HG02840 (cell line): Measurements from ENCODE around the gene LCORL.
"Not testable (repeated sequence)": the region's sequence is repeated elsewhere in the genome, so short reads cannot be mapped to it uniquely, and the experiment has no call there.

ENCODE experiments used
- ATAC-seq: cut with Tn5 transposase; IDR thresholded peaks from one replicate; pipeline ENCODE4 v1.9.1; 2021; ENCODE audit warnings: mild to moderate bottlenecking, moderate library complexity, moderate number of reproducible peaks; ENCODE audit not compliant: unreplicated experiment, low FRiP score

Gene LCORL

DNA sequence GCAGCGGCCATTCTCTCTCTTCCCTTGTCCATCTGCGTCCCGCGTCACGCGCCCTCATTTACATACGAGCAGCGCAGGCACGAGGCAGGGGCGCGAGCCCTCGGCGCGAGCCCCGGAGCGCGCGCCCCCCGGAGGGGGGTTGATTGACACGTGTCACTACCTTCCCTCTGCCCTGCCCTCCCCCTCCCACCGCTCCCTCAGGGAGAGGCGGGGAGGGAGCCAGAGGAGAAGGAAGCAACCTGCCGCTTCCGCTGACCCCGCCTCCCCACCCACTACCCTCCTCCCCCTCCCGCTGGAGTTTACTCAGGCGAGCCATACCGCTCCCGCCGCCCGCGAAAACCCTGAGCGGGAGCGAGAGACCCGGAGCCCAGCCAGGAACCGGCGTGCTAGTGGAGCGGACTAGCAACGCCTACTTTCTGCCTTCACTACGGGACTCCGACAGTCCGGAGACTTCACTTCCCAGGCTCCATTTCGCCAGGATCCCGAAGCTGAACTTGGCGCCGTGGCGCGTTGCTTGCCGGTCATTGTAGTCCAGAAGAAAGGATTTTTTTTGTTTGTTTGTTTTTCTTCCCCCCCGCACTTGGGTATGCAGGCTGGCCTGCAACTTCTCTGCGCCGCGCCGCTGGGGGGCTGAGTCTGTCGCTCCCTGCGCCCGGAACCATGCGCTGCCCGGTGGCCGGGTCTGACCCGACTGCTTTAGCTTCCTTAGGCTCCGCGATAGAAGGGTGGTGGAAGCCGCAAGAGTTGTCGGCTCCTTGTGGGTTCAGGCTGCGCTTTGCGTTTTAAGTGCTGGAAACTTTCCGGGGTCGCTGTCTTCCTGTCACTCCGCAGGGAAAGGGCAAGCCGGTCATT lies at the start of gene LCORL:
TSS of gene LCORL (minus strand) at position 36 of the 852 bp plus-strand sequence. CDS start at position 32, 4 bp downstream.
- ATAC-seq: peak; percentile 79

DNA sequence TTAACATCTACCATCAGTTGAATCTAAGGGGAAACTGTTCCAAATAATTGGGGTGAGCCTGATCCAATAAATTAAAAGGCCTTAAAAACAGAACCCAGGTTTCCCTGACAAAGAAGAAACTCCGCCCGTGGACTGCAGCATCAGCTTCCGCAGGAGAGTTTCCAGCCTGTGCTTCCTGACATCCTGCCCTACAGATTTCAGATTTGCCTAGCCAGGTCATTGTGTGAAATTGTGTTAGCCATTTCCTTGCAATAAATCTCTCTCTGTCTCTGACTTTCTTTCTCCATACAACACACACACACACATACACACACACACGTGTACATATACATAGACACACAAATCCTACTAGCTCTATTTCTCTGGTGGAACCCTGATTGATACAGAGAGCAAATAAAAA lies 48.3 kb upstream of the LCORL start:
- ATAC-seq: no peak

DNA sequence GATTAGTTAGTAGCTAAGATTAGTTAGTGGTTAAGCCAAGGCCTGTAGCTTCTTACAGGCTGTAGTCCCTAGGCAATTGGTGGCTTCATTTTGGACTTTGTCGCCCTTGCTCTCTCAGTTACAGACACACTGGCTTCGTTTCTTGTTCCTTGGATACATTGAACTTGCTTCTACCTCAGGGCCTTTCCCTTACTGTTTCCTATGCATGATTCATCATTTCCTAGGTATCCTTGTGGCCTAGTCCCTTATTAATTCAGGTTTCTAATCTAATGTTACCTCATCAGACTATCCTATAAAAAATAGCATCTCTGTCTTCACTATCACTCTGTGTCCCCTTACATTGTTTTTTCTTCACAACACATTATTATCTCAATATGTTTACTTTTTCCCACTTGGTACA lies 45.5 kb upstream of the LCORL start:
- no peak for ATAC-seq

DNA sequence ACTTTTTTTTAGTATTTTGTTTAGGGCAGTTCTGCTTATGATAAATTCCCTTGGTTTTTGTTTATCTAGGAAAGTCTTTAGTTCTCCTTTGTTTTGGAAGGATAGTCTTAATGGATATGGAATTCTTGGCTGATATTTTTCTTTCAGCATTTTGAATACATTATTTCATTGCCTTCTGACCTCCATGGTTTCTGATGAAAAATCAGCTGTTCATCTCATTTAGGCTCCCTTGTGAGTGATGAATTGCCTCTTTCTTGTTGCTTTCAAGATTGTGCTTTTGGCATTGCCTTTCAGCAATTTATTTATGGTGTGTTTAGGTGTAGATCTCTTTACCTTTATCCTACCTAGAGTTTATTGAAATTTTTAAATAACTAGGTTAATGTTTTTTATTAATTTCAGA lies 41.5 kb upstream of the LCORL start:
- no peak for ATAC-seq

DNA sequence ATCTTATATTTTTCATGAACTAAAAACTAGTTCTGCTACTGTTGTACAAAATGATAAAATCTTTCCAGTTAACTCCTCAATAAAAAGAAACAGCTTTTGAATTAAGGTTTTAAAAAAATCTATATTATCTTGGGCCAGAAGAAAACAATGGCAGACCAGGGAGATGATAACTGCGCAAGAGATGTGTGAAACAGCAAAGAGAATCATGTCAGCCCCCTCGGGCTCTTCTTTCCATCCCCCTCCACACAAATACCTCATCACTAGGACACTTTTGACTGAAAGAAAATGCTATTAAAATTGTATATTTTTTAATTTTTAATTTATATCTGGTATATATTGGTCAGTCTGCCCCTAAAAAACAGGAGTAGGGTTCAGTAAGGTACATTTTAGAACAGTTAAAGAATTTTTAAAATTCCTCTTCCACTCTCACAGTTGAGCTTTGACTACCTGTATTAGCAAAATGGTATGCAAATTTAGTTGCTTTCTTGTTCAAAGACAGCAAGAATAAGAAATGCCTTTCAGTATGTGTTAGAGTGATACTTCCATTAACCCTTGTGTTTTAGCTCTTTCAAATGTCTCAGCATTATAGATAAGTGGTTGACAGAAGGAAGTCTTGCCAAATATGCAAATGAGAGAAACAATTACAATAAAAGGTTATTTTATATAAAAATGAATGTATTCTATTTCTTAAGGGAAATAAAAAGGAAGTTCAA lies 36.4 kb upstream of the LCORL start:
- ATAC-seq: peak; percentile 82

DNA sequence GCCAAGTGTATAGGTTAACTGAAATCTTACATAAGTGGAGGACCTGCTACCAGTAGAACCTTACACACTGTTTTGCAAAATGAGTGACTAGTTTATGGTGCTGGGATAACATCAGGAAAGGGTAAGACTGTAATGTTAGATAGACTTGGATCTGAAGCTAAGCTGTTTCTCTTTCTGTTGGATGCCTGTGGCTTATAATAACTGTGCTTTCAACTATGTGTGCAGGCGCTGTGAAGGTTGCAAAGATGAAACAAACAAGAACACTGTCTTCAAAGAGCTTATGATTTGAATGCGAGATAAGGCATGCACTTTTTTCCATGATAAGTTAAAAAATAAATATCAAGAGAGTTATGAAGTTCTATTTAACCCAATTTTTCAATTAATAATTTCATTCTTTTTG lies 34.5 kb upstream of the LCORL start:
- no peak for ATAC-seq

DNA sequence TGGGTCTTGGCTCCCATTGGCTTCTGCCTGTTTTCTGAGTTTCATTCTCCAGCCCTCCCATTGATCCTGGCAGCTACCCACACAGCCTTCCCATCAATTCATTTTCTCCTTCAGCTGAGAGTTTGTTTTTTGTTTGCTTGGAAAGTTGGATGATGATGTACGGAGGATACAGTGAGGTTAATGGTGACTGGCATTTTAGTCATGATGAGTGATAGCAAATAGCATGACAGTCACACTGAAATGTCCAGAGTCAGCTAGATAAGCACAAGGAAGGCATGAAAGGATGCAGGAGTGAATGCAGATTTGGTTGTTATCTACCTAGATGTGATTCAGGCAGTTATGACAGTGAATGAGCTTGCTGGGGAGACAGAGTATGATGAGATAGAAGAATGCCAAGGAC lies 30.6 kb upstream of the LCORL start:
- ATAC-seq: no peak

DNA sequence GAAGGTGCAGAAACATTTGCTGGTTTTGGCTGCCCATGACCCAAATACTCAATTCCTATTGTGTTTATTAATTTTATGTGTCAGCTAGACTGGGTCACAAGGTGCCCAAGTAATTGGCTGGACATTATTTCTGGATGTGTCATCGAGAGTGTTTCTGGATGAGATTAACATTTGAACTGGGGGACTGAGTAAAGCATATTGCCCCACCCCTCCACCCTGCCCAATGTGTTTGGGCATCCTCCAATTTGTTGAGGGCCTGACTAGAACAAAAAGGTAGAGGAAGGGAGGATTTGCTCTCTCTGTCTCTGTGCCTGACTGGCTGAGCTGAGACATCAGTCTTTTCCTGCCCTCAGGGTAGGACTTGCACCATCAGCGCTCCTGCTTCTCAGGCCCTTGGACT lies 29.7 kb upstream of the LCORL start:
- ATAC-seq: no peak

DNA sequence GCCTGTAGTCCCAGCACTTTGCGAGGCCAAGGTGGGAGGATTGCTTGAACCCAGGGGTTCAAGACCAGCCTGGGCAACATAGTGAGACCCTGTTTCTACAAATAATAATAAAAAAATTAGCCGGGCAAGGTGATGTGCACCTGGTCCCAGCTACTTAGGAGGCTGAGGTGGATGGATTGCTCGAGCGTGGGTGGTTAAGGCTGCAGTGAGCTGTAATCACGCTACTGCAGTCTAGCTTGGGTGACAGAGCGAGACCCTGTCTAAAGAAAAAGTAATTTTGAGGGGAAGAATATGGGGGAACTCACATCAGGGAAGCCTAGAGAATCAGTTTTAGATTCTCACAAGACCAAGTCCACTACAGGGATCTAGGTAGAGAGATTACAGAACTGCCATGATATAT lies 28.9 kb upstream of the LCORL start:
- no peak for ATAC-seq

DNA sequence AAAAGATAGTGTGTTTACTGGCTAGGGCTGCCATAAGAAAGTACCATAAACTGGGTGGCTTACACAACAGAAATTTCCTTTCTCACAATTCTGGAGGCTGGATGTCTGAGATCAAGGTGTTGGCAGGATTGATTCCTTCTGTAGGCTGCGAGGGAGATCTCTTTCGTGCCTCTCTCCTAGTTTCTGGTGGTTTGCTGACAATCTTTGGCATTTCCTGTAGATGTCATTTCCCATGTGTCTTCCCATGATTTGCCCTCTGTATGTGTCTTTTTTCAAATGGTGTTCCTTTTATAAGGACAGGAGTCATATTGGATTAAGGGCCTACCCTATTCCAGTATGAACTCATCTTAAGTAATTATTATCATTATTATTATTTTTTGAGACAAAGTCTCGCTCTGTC lies 27.9 kb upstream of the LCORL start:
- ATAC-seq: no peak

DNA sequence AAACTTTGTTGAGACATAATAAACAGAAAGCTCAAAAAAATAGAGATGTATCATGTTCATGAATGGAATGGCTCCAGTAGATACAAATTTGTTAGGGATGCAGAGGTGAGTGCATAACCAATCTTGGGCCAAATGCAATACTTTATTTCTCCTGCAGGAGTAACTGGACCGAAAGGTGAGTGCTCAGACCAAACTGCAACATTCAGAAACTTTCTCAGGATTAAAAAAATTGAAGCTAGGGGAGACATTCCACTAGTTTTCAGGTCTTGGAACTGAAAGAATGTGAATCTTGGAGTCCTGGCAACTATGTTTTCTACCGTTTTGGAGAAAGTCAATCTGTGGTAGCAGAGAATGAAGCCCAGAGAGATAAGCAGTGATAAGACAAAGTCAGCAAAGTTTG lies 21.2 kb upstream of the LCORL start:
- ATAC-seq: no peak

DNA sequence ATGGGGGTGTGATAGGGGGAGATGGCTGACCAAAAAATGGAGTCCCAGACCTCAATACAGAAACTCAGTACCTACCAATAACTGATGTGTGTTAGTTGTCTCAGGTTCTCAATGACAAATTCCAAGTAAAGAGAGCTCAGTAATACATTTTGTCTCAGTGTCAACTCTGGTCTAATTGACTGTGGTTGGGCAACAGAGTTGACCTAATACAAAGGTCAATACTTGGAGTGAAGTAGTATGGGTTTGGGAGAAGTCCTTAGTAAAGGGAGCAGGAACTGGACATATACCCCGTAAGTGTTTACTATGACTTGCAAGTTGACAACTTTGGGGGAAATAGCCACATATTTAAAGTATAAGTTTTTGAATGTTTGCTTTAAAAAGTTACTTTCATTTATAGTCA lies 20.5 kb upstream of the LCORL start:
- no peak for ATAC-seq

DNA sequence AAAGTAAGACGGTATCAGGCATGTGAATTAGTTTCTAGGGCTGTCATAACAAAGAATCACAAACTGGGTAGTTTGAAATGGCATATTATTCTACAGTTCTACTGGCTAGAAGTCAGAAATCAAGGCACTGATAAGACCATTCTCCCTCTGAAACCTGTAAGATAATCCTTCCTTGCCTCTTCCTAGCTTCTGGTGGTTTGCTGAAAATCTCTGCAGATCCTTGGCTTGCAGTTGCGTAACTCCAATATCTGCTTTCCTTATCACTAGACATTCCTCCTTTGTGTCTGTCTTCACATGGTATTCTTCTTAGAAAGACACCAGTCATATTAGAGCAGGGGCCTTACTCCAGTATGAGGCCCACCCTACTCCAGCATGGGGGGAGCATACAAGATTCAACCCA lies 19.6 kb upstream of the LCORL start:
- no peak for ATAC-seq

DNA sequence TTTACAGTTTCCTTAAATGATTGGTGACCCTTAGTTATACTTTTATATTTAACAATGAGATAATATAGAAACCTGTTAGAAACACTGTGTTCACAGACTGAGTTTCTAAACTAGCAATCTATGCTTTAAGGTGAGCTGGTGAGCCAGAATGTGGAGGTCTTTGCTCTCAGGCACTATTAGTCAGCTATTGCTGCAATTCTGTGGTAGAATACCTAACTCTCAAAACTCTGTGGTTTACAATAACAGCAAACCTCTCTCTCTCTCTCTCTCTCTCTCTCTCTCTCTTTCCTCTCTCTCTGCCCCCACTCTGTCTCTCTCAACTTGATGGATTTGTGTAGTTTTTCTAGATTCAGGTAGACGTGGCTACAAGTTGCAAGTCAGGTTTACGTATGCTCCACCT lies 17.6 kb upstream of the LCORL start:
- no peak for ATAC-seq

DNA sequence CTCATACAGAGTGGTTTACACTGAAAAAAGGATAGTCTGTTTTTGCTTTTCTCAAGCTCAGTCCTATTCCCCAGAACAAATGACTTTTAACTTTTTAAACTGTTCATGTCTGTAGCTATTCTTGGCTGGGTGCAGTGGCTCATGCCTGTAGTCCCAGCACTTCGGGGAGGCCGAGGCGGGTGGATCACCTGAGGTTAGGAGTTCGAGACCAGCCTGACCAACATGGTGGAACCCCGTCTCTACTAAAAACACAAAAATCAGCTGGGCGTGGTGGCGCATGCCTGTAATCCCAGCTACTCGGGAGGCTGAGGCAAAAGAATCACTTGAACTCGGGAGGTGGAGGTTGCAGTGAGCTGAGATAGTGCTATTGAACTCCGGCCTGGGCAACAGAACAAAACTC lies 14.8 kb upstream of the LCORL start:
- ATAC-seq: not testable (repeated sequence)

DNA sequence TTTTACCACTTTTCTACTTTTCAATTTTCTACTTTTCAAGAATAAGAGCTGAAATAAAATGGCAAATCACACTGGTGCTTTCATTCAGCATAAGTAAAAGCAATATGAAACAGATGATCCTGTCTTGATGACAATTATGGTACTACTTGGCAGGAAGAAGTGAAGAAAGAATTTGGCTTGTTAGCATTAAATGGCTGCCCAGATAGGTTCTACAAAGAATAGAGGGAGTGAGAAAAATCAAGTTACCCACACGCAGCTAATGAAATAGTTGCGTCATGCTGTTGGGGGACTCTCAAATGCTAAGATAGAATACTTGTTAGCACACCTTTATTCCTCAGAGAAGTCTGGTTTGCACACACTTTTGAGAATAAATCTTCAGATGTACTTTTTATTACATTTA lies 12.5 kb upstream of the LCORL start:
- ATAC-seq: no peak

DNA sequence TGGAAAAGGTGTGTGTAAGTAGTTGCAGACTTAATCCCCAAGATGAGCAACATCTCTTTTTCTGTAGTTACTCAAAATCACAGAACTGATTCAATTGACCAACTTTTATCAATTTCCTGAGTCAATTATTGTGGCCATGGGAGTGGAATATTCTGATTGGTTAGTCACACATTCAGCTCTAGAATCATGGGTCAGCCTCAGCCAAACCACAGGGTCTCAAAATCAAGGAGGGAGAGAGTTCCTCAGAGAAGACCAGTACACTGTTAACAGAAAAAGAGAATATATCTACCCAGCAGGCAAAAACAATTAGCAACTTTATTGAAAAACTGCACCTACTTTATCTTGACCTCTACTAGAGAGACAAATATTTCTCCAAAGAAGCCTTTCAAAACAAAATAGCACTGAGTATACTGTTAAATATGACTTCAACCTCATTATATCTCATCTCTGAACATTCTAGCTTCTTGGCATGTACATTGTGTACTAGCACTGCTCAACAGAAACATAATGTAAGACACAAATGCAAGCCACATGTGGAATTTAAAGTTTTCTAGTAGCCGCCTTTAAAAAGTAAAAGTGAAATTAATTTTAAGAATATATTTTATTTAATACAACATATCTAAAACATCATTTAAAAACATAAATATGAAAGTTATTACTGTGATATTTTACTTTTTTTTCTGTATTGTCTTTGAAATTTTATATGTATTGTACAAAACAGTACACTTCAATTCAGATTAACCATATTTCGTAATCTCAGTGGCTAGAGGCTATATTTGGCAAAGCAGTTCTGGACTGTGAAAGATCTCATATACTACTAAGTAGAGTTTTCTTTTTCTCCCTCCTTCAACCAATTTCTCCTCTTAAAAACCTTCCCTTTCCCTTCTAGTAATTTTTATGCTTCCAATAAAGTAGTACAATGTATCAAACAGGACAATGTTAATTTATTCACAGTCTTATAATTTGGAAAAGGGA lies 11.8 kb upstream of the LCORL start:
- ATAC-seq: no peak

DNA sequence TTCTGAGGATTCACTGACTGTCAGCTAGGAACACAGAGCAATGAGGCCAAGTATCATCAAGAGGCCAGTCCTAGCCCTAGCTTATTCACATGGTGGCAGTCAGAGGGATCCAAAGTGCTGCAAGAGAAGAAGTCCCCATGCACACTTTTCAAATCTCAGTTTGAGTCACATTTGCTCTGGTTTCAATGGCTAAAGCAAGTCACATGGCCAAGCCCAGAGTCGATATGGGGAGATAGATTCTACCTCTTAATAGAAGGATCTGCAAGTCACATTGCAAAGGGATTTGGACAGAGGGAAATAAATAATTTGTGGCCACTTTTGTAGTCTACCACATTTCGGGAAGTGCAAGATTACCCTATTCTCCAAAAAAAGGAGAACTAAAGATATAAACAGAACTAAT lies 3.7 kb upstream of the LCORL start:
- no peak for ATAC-seq

DNA sequence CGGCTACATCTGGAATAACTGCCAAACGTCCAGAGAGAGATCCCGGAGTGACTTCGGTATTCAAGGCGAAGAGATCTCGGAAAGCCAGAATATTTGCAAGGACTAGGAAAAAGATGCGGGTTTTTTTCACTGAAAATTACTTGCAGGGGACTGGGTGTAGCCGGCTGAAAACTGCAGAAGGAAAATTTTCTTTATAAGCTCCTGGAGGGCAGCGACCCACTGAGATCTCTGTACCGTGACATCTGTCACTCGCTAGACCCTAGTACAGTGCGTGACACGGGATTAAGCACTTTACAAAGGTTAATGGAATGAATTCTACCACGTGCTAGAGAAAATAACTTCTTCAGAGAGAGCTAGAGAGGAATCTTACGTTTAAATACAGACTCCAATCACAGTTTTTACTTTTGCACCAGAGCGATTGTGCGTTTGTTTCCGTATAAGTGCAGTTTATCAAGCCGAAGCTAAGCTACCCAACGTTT lies 1.1 kb upstream of the LCORL start:
- ATAC-seq: no peak

DNA sequence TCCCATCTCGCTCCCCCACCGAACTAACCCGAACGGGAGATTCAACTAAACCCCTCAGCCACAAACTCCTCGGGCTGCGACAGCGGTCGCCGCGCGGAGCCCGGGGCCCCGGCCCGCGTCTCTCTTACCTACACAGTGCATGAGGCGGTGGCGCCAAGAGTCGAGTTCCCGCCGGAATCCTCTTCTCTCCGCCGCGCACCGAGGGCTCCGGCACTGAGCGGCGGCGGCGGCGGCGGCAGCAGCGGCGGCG lies 160 bp downstream of the LCORL start:
- peak; percentile 21 for ATAC-seq
